GM19468 (cell line): Measurements from ENCODE around the gene ASPSCR1.

Experiments used
- ATAC-seq: cut with Tn5 transposase; IDR thresholded peaks from one replicate; pipeline ENCODE4 v1.9.1; 2021; ENCODE audit warnings: mild to moderate bottlenecking, moderate library complexity, moderate number of reproducible peaks; ENCODE audit not compliant: unreplicated experiment; ENCODE audit errors: extremely low read depth

The ASPSCR1 gene

GRCh38 chr17:82019690-82020571 lies 42.5 kb downstream of the ASPSCR1 start:
- ATAC-seq: no peak

- no peak for ATAC-seq
Measured at GRCh38 chr17:82020572-82021106, 43.2 kb downstream of the ASPSCR1 start.

- no peak for ATAC-seq
Measured at GRCh38 chr17:82021107-82021899, 43.9 kb downstream of the ASPSCR1 start.

GRCh38 chr17:82021900-82022309 lies 44.5 kb downstream of the ASPSCR1 start:
- no peak for ATAC-seq

GRCh38 chr17:82022310-82022980 lies 45.0 kb downstream of the ASPSCR1 start, which contains the start of gene CENPX:
TSS of gene CENPX (minus strand) at chr17:82022878. CDS start at chr17:82022861, 17 bp downstream.
- ATAC-seq: peak; percentile 23

GRCh38 chr17:82022981-82023446 lies 45.6 kb downstream of the ASPSCR1 start, which contains the start of gene LRRC45:
TSS of gene LRRC45 (plus strand) at chr17:82023305. CDS start at chr17:82023644, 339 bp downstream.
- ATAC-seq: peak; percentile 84

GRCh38 chr17:82023447-82024241 lies 46.2 kb downstream of the ASPSCR1 start:
- no peak for ATAC-seq

- ATAC-seq: no peak
Measured at GRCh38 chr17:82024859-82025258, 47.4 kb downstream of the ASPSCR1 start.

- ATAC-seq: no peak
Measured at GRCh38 chr17:82025401-82026107, 48.1 kb downstream of the ASPSCR1 start.

GRCh38 chr17:82028246-82028645 lies 50.8 kb downstream of the ASPSCR1 start:
- ATAC-seq: no peak

GRCh38 chr17:82028966-82029365 lies 51.5 kb downstream of the ASPSCR1 start:
- no peak for ATAC-seq

- ATAC-seq: no peak
Measured at GRCh38 chr17:82029391-82029790, 52.0 kb downstream of the ASPSCR1 start.

GRCh38 chr17:82029990-82030469 lies 52.6 kb downstream of the ASPSCR1 start:
- ATAC-seq: no peak

GRCh38 chr17:82030470-82031302 lies 53.3 kb downstream of the ASPSCR1 start:
- ATAC-seq: no peak

- no peak for ATAC-seq
Measured at GRCh38 chr17:82031303-82031884, 54.0 kb downstream of the ASPSCR1 start, which contains the start of gene RAC3. TSS of gene RAC3 (plus strand) at chr17:82031678. CDS start at chr17:82031762, 84 bp downstream.

GRCh38 chr17:82031885-82032627 lies 54.6 kb downstream of the ASPSCR1 start:
- no peak for ATAC-seq
